ENCODE results near the gene ARPP21.

- no peak for TF ChIP-seq POLR2A (IDR thresholded peaks at IDR 0.05)
- TF ChIP-seq, protein P1, sequence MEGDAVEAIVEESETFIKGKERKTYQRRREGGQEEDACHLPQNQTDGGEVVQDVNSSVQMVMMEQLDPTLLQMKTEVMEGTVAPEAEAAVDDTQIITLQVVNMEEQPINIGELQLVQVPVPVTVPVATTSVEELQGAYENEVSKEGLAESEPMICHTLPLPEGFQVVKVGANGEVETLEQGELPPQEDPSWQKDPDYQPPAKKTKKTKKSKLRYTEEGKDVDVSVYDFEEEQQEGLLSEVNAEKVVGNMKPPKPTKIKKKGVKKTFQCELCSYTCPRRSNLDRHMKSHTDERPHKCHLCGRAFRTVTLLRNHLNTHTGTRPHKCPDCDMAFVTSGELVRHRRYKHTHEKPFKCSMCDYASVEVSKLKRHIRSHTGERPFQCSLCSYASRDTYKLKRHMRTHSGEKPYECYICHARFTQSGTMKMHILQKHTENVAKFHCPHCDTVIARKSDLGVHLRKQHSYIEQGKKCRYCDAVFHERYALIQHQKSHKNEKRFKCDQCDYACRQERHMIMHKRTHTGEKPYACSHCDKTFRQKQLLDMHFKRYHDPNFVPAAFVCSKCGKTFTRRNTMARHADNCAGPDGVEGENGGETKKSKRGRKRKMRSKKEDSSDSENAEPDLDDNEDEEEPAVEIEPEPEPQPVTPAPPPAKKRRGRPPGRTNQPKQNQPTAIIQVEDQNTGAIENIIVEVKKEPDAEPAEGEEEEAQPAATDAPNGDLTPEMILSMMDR (IDR thresholded peaks at IDR 0.05): no peak
Measured at GRCh38 chr3:35727179-35727578, 87.9 kb downstream of the ARPP21 start.
